K562 (cell line): ENCODE results near the gene FAM217B. TPM values are rescaled to one million over a fixed set of nuclear protein-coding genes. Genes with fewer than 3 reads are reported as not detected.

Experiments
- ATAC-seq: fragments of 200-7000 bp; cut with Tn5 transposase; 3 replicates; pipeline ENCODE4 v1.9.1; 2020; ENCODE audit warnings: moderate library complexity
- BruUV-seq: library from RNA; stranded (reverse); fragments of 400-500 nt; replicated peaks from 2 replicates; lab custom pipeline; 2021; lab: Mats Ljungman, UMichigan
- CTCF ChIA-PET: fragments of 300-600 bp; formaldehyde crosslinking; extraction: SDS; loops from one replicate; lab custom pipeline; 2021; ENCODE audit warnings: low intra/inter-chr PET ratio; lab: Yijun Ruan, JAX
- POLR2A ChIA-PET: fragments of 300-600, 350-650 bp; sonication (Branson Sonifier 250); formaldehyde crosslinking; extraction: SDS; loops from one replicate; lab custom pipeline; 2021; ENCODE audit warnings: antibody characterized with exemption, inconsistent platforms; lab: Yijun Ruan, JAX
- DNase-seq, 4 experiments: peaks; one replicate each; pipeline versions ENCODE4 v3.0.0 to v3.0.0-alpha.2; 2011 to 2018; ENCODE audit warnings: low spot score in 3 of 4, mixed read lengths in 3 of 4; ENCODE audit errors: extremely low read depth in 1 of 4
- FAIRE-seq: peaks from 2 replicates; lab custom pipeline; 2011; peaks lifted over from hg19 to GRCh38; lab: Jason Lieb, UNC
- H2AFZ ChIP-seq: 2 replicates; pipeline ENCODE4 v1.6.0; 2011; ENCODE audit warnings: low read depth, low read length, control low read depth, inconsistent platforms
- H3K27ac ChIP-seq: fragments of 200-600 bp; 3 replicates; pipeline ENCODE4 v1.8.0; 2011; ENCODE audit warnings: low read depth, mild to moderate bottlenecking, control low read depth, inconsistent platforms, low read length, moderate library complexity, mixed read lengths; ENCODE audit errors: extremely low read depth
- H3K27me3 ChIP-seq, 2 experiments: fragments of 300-600 bp in 1 of 2; 2 replicates in 1 of 2; 3 replicates in 1 of 2; pipeline versions ENCODE4 v1.6.0 to v1.8.0; 2011; ENCODE audit warnings: inconsistent platforms in 2 of 2, low read length in 2 of 2, mild to moderate bottlenecking in 1 of 2, mixed read lengths in 1 of 2, moderate library complexity in 1 of 2; ENCODE audit not compliant: control insufficient read depth in 2 of 2, insufficient read depth in 2 of 2
- H3K36me3 ChIP-seq: fragments of 300-600 bp; 3 replicates; pipeline ENCODE4 v1.8.0; 2011; ENCODE audit warnings: mild to moderate bottlenecking, low read length, inconsistent platforms; ENCODE audit not compliant: control insufficient read depth, insufficient read depth
- H3K4me1 ChIP-seq, 2 experiments: fragments of 200-600 bp in 1 of 2; replicated peaks in 1 of 2; 2 replicates in 1 of 2; 3 replicates in 1 of 2; pipeline versions ENCODE4 v1.5.1 to v1.8.0; 2011; ENCODE audit warnings: inconsistent platforms in 2 of 2, low read length in 2 of 2, mild to moderate bottlenecking in 1 of 2, mixed read lengths in 1 of 2, moderate library complexity in 1 of 2; ENCODE audit not compliant: control insufficient read depth in 2 of 2, insufficient read depth in 2 of 2
- H3K4me2 ChIP-seq: 2 replicates; pipeline ENCODE4 v1.6.1; 2011; ENCODE audit warnings: low read length, control low read depth, inconsistent platforms, mixed read lengths; ENCODE audit not compliant: insufficient read depth
- H3K4me3 ChIP-seq: fragments of 200-600 bp; sonication (generic), shearing (Covaris generic); 2 replicates; pipeline ENCODE4 v1.5.1; 2016; ENCODE audit warnings: control low read depth, inconsistent platforms
- H3K79me2 ChIP-seq: fragments of 200-600 bp; 3 replicates; pipeline ENCODE4 v1.8.0; 2011; ENCODE audit warnings: low read length, inconsistent platforms; ENCODE audit not compliant: control insufficient read depth, insufficient read depth
- H3K9ac ChIP-seq, 2 experiments: 2 replicates each; pipeline versions ENCODE4 v1.6.0 to v1.6.1; 2011; ENCODE audit warnings: low read depth in 2 of 2, low read length in 2 of 2, control low read depth in 1 of 2, inconsistent platforms in 1 of 2, mild to moderate bottlenecking in 1 of 2, mixed read lengths in 1 of 2; ENCODE audit not compliant: insufficient read depth in 1 of 2
- H3K9me1 ChIP-seq: one replicate; pipeline ENCODE4 v1.6.0; 2011; ENCODE audit warnings: inconsistent platforms, mild to moderate bottlenecking, low read length, moderate library complexity; ENCODE audit not compliant: control insufficient read depth, insufficient read depth
- H3K9me3 ChIP-seq: replicated peaks from 2 replicates; pipeline ENCODE4 v1.5.1; 2011; ENCODE audit warnings: low read depth, low read length, inconsistent platforms; ENCODE audit not compliant: control insufficient read depth, insufficient read depth
- H4K20me1 ChIP-seq: replicated peaks from 2 replicates; pipeline ENCODE4 v1.6.1; 2011; ENCODE audit warnings: low read length, inconsistent platforms, mixed read lengths; ENCODE audit not compliant: control insufficient read depth, insufficient read depth
- C11orf30 ChIP-seq: fragments of 450-650 bp; IDR thresholded peaks from 2 replicates; pipeline ENCODE4 v1.6.1; 2016; ENCODE audit warnings: low read depth, mild to moderate bottlenecking
- CBFA2T3 ChIP-seq: fragments of 450-650 bp; IDR thresholded peaks from 2 replicates; pipeline ENCODE4 v1.6.1; 2017
- CEBPG ChIP-seq, 3 experiments: fragments of 200-800 bp in 1 of 3; sonication (Bioruptor generic) in 1 of 3; sonication (generic) in 1 of 3; formaldehyde crosslinking in 1 of 3; IDR thresholded peaks in 2 of 3; conservative IDR thresholded peaks in 1 of 3; 2 replicates each; pipeline versions ENCODE4 v1.6.1 to v1.8.0; 2016 to 2022; ENCODE audit warnings: missing compliant biosample characterization in 2 of 3, missing genetic modification characterization in 2 of 3, mild to moderate bottlenecking in 1 of 3, missing genetic modification reagents in 1 of 3
- HIVEP1 ChIP-seq: fragments of 250-450 bp; sonication (Bioruptor Pico); IDR thresholded peaks from 2 replicates; pipeline ENCODE4 v1.4.0; 2020; ENCODE audit warnings: mild to moderate bottlenecking
- HNRNPL ChIP-seq: fragments of 200-400 bp; formaldehyde crosslinking; IDR thresholded peaks from 2 replicates; pipeline ENCODE4 v1.6.1; 2017; ENCODE audit warnings: low read depth, mild to moderate bottlenecking, low read length
- KLF16 ChIP-seq: IDR thresholded peaks from 2 replicates; pipeline ENCODE4 v1.6.1; 2016; ENCODE audit warnings: antibody characterized with exemption
- MAFK ChIP-seq: IDR thresholded peaks from 2 replicates; pipeline ENCODE4 v1.6.1; 2011; ENCODE audit warnings: low read length, improper control_type of control experiment
- MAZ ChIP-seq, 2 experiments: fragments of 450-650 bp in 1 of 2; sonication (generic) in 1 of 2; formaldehyde crosslinking; IDR thresholded peaks in 1 of 2; conservative IDR thresholded peaks in 1 of 2; 2 replicates each; pipeline versions ENCODE4 v1.4.0 to v1.5.0; 2020; ENCODE audit warnings: mild to moderate bottlenecking in 1 of 2, missing genetic modification reagents in 1 of 2
- MYC ChIP-seq, 2 experiments: fragments of 250-450 bp in 1 of 2; sonication (Bioruptor Pico) in 1 of 2; IDR thresholded peaks; 2 replicates each; pipeline versions ENCODE4 v1.5.1 to v1.6.1; 2012 to 2021; ENCODE audit warnings: low read depth in 2 of 2, borderline replicate concordance in 1 of 2, improper control_type of control experiment in 1 of 2, low read length in 1 of 2, mild to moderate bottlenecking in 1 of 2, moderate library complexity in 1 of 2
- NELFE ChIP-seq: IDR thresholded peaks from 2 replicates; pipeline ENCODE4 v1.6.1; 2011; ENCODE audit warnings: mild to moderate bottlenecking; ENCODE audit not compliant: insufficient read depth, insufficient read length
- PCBP2 ChIP-seq: fragments of 200-400 bp; formaldehyde crosslinking; IDR thresholded peaks from 2 replicates; pipeline ENCODE4 v1.6.1; 2018; ENCODE audit warnings: low read length, low read depth, mild to moderate bottlenecking, moderate library complexity; ENCODE audit not compliant: poor library complexity, severe bottlenecking
- PHTF2 ChIP-seq: fragments of 250-450 bp; sonication (Bioruptor Pico); IDR thresholded peaks from 2 replicates; pipeline ENCODE4 v1.5.0; 2021; ENCODE audit warnings: mild to moderate bottlenecking
- RFX5 ChIP-seq: IDR thresholded peaks from 2 replicates; pipeline ENCODE4 v1.6.1; 2011; ENCODE audit warnings: low read depth, mild to moderate bottlenecking, improper control_type of control experiment, low read length
- SETDB1 ChIP-seq: IDR thresholded peaks from one replicate; pipeline ENCODE4 v1.6.1; 2012; ENCODE audit warnings: low read length, control low read depth, inconsistent platforms
- SREBF1 ChIP-seq: fragments of 150-350 bp; IDR thresholded peaks from 2 replicates; pipeline ENCODE4 v1.6.1; 2014; ENCODE audit warnings: antibody characterized with exemption, low read depth, low read length, borderline replicate concordance
- ZNF282 ChIP-seq: sonication (generic); formaldehyde crosslinking; IDR thresholded peaks from 2 replicates; pipeline ENCODE4 v1.8.1; 2023; ENCODE audit warnings: missing genetic modification reagents
- ZNF316 ChIP-seq: fragments of 450-650 bp; IDR thresholded peaks from 2 replicates; pipeline ENCODE4 v1.6.1; 2016
- ZNF507 ChIP-seq: conservative IDR thresholded peaks from 2 replicates; pipeline ENCODE4 v1.6.1; 2017; ENCODE audit warnings: missing genetic modification characterization, missing compliant biosample characterization
- WGBS: fragments of 100-300 bp; shearing (Covaris generic); methylation state at CpG from one replicate; pipeline ENCODE4 v1.1.6; 2016; ENCODE audit warnings: low coverage, mixed read lengths; ENCODE audit not compliant: insufficient coverage; ENCODE audit errors: missing lambda C conversion rate; 5-methylcytosine and 5-hydroxymethylcytosine counted together
- in situ Hi-C: fragments of 300-500 bp; cut with MboI; formaldehyde crosslinking; loops from 4 replicates; pipeline ENCODE4 v1.15.0; 2018; ENCODE audit warnings: inconsistent platforms, mixed read lengths
- intact Hi-C: fragments of 100-400 bp; cut with micrococcal nuclease; formaldehyde crosslinking; loops from 2 replicates; pipeline ENCODE4 v1.14.2; 2022
- polyA plus RNA-seq, 8 experiments: library from polyadenylated mRNA; depleted of rRNA in 4 of 8; stranded (reverse) in 5 of 8; unstranded in 3 of 8; fragments of >200 nt; fragmentation: Nextera tagmentation in 2 of 8; fragmentation: Illumina TruSeq in 1 of 8; extraction: Ambion mirVana in 2 of 8; extraction: Trizol in 1 of 8; gene quantifications; 2 replicates each; pipeline versions ENCODE4 v1.2.1 to v1.2.3, GENCODE V29; 2011 to 2014; ENCODE audit warnings: inconsistent platforms in 1 of 8, missing spikeins in 1 of 8
- total RNA-seq, 7 experiments: library from RNA; depleted of rRNA in 6 of 7; stranded (reverse); fragments of >200 nt in 6 of 7; fragmentation: Illumina TruSeq in 2 of 7; extraction: Trizol in 2 of 7; gene quantifications; 2 replicates each; pipeline versions ENCODE4 v1.2.1 to v1.2.3, GENCODE V29; 2011 to 2021; ENCODE audit warnings: low replicate concordance in 1 of 7
- TF ChIP-seq, protein P1 (sequence below), 2 experiments: fragments of 150-350 bp in 1 of 2; IDR thresholded peaks; 2 replicates each; pipeline ENCODE4 v1.6.1; 2012 to 2016; ENCODE audit warnings: low read depth in 2 of 2, low read length in 2 of 2, mild to moderate bottlenecking in 1 of 2, moderate library complexity in 1 of 2
- TF ChIP-seq, protein P2 (sequence below): sonication (generic); formaldehyde crosslinking; IDR thresholded peaks from 2 replicates; pipeline ENCODE4 v1.8.0; 2022; ENCODE audit warnings: mild to moderate bottlenecking, missing genetic modification reagents

FAM217B gene
- total and polyA plus RNA-seq, 9 of the 15 experiments (the other 6 are each of a cell fraction or from before 2014, with no cell fraction given), result 4.8 to 11.4 (median 6.9) TPM

GRCh38 chr20:59911041-59911440, 29.1 kb upstream of the FAM217B start:
- Histone ChIP-seq H3K9me3 (no peaks in the 10 kb centered on the region), H3K79me2 (no peaks in the 10 kb centered on the region)

DNA sequence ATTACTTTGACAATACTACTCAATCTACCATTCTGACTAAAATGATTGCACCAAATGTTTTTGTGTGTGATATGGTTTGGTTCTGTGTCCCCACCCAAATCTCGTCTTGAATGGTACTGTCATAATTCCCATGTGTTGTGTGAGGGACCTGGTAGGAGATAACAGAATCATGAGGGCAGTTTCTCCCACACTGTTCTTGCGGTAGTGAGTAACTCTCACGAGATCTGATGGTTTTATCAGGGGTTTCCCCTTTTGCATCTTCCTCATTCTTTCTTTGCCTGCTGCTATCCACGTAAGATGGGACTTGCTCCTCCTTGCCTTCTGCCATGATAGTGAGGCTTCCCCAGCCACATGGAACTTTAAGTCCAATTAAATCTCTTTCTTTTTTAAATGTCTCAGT, 27.6 kb upstream of the FAM217B start:
- H2AFZ ChIP-seq, result no peak overlapping the region
- H4K20me1 ChIP-seq, result no peaks in the 10 kb centered on the region
- POLR2A ChIA-PET, result no interaction called here
- no peak overlapping the region for H3K9ac ChIP-seq
- no peaks in the 10 kb centered on the region for H3K36me3 ChIP-seq
- H3K79me2 ChIP-seq, result no peaks in the 10 kb centered on the region
- no peak overlapping the region for H3K4me2 ChIP-seq
- no peaks in the 10 kb centered on the region for H3K9me3 ChIP-seq
- H3K9me1 ChIP-seq, result no peaks in the 10 kb centered on the region
- 3% methylated on average over 4 of the region's 4 CpGs for WGBS
- CTCF ChIA-PET, result no interaction called here
- H3K27me3 ChIP-seq, result no peaks in the 10 kb centered on the region
- ATAC-seq (no peak), DNase-seq (peak in 1 of 4 experiments; percentile 4), FAIRE-seq (no peak)
- H3K27ac ChIP-seq, result no peak overlapping the region
- intact Hi-C loops, result no loop called here
- H3K4me3 ChIP-seq, result no peak overlapping the region
- no TSS peak for BruUV-seq
- in situ Hi-C loops, result no loop called here
- H3K4me1 ChIP-seq, result no peaks in the 10 kb centered on the region
- TF ChIP-seq, protein P1, sequence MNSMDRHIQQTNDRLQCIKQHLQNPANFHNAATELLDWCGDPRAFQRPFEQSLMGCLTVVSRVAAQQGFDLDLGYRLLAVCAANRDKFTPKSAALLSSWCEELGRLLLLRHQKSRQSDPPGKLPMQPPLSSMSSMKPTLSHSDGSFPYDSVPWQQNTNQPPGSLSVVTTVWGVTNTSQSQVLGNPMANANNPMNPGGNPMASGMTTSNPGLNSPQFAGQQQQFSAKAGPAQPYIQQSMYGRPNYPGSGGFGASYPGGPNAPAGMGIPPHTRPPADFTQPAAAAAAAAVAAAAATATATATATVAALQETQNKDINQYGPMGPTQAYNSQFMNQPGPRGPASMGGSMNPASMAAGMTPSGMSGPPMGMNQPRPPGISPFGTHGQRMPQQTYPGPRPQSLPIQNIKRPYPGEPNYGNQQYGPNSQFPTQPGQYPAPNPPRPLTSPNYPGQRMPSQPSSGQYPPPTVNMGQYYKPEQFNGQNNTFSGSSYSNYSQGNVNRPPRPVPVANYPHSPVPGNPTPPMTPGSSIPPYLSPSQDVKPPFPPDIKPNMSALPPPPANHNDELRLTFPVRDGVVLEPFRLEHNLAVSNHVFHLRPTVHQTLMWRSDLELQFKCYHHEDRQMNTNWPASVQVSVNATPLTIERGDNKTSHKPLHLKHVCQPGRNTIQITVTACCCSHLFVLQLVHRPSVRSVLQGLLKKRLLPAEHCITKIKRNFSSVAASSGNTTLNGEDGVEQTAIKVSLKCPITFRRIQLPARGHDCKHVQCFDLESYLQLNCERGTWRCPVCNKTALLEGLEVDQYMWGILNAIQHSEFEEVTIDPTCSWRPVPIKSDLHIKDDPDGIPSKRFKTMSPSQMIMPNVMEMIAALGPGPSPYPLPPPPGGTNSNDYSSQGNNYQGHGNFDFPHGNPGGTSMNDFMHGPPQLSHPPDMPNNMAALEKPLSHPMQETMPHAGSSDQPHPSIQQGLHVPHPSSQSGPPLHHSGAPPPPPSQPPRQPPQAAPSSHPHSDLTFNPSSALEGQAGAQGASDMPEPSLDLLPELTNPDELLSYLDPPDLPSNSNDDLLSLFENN (IDR thresholded peaks at IDR 0.05; ENCODE audit: low read depth in 2 of 2, low read length in 2 of 2), result no peak
- TF ChIP-seq CEBPG (CRISPR knock-in tag; IDR thresholded peaks at IDR 0.05), result no peak
- no peak for TF ChIP-seq CEBPG (tag; conservative IDR thresholded peaks at IDR 0.05 in 1 of 2, IDR thresholded peaks at IDR 0.05 in 1 of 2)
- no peak for TF ChIP-seq PHTF2 (CRISPR knock-in tag)
- TF ChIP-seq, protein P2, sequence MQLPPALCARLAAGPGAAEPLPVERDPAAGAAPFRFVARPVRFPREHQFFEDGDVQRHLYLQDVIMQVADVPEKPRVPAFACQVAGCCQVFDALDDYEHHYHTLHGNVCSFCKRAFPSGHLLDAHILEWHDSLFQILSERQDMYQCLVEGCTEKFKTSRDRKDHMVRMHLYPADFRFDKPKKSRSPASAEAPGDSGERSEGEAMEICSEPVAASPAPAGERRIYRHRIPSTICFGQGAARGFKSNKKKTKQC (CRISPR knock-in tag), result no peak

More at GRCh38 chr20:59911041-59911440, 29.1 kb upstream of the FAM217B start:
- H3K27me3 ChIP-seq, result no peaks in the 10 kb centered on the region
- no peak overlapping the region for H3K9ac ChIP-seq
- ATAC-seq (no peak), FAIRE-seq (no peak), DNase-seq (no peak)
- no peak overlapping the region for H3K4me2 ChIP-seq
- BruUV-seq, result no TSS peak
- H3K4me1 ChIP-seq, result no peaks in the 10 kb centered on the region
- intact Hi-C loops (no loop called here), in situ Hi-C loops (no loop called here)
- POLR2A ChIA-PET, result interaction anchor here (0.6 kb wide), 1 partner anchor 69 kb away, joined by 3 read pairs; no protein-coding TSS in a partner anchor
- no peaks in the 10 kb centered on the region for H3K9me1 ChIP-seq
- H3K36me3 ChIP-seq, result no peaks in the 10 kb centered on the region
- WGBS, result 8% methylated on average over 2 of the region's 2 CpGs
- H3K4me3 ChIP-seq, result no peak overlapping the region
- TF ChIP-seq SETDB1 (no peak), MAFK (peak; percentile 12; the same call in 1 of the 2 replicates), ZNF316 (peak; percentile 52; the same call in 1 of the 2 replicates), PCBP2 (no peak), CBFA2T3 (no peak), MYC (IDR thresholded peaks at IDR 0.05; ENCODE audit: low read depth, low read length) (no peak), MYC (CRISPR knock-in tag; IDR thresholded peaks at IDR 0.05; ENCODE audit: borderline replicate concordance, low read depth) (no peak), HNRNPL (no peak), KLF16 (no peak), ZNF507 (tag) (no peak), SREBF1 (no peak), RFX5 (no peak), HIVEP1 (CRISPR knock-in tag) (no peak), ZNF282 (CRISPR knock-in tag) (no peak), C11orf30 (0 out of 2 replicates have a peak, but pooled peaks have one; percentile 12), NELFE (no peak), MAZ (CRISPR knock-in tag; conservative IDR thresholded peaks at IDR 0.05 in 1 of 2, IDR thresholded peaks at IDR 0.05 in 1 of 2) (no peak)
- TF ChIP-seq, all 486 proteins: peak for 3
- CTCF ChIA-PET, result no interaction called here
- no peak overlapping the region for H2AFZ ChIP-seq
- H4K20me1 ChIP-seq, result no peaks in the 10 kb centered on the region
- H3K27ac ChIP-seq, result no peak overlapping the region
